AG09319 (cell line): ENCODE data around the gene IGSF21.

Experiments
- DNase-seq: peaks from one replicate; pipeline ENCODE4 v3.0.0-alpha.2; 2010; ENCODE audit warnings: low read depth; ENCODE audit errors: extremely low read depth
- TF ChIP-seq, protein P1 (sequence below): IDR thresholded peaks from 2 replicates; pipeline ENCODE4 v1.5.1; 2011; ENCODE audit warnings: low read depth, mild to moderate bottlenecking, inconsistent platforms, low read length, moderate library complexity

The IGSF21 gene

GRCh38 chr1:18104546-18105100 lies 3.0 kb upstream of the IGSF21 start:
- TF ChIP-seq, protein P1, sequence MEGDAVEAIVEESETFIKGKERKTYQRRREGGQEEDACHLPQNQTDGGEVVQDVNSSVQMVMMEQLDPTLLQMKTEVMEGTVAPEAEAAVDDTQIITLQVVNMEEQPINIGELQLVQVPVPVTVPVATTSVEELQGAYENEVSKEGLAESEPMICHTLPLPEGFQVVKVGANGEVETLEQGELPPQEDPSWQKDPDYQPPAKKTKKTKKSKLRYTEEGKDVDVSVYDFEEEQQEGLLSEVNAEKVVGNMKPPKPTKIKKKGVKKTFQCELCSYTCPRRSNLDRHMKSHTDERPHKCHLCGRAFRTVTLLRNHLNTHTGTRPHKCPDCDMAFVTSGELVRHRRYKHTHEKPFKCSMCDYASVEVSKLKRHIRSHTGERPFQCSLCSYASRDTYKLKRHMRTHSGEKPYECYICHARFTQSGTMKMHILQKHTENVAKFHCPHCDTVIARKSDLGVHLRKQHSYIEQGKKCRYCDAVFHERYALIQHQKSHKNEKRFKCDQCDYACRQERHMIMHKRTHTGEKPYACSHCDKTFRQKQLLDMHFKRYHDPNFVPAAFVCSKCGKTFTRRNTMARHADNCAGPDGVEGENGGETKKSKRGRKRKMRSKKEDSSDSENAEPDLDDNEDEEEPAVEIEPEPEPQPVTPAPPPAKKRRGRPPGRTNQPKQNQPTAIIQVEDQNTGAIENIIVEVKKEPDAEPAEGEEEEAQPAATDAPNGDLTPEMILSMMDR = no peak
- DNase-seq = no peak

- DNase-seq = no peak
- TF ChIP-seq, protein P1 = no peak
These were observed 2.4 kb upstream of the IGSF21 start for GRCh38 chr1:18105196-18105595.

DNA sequence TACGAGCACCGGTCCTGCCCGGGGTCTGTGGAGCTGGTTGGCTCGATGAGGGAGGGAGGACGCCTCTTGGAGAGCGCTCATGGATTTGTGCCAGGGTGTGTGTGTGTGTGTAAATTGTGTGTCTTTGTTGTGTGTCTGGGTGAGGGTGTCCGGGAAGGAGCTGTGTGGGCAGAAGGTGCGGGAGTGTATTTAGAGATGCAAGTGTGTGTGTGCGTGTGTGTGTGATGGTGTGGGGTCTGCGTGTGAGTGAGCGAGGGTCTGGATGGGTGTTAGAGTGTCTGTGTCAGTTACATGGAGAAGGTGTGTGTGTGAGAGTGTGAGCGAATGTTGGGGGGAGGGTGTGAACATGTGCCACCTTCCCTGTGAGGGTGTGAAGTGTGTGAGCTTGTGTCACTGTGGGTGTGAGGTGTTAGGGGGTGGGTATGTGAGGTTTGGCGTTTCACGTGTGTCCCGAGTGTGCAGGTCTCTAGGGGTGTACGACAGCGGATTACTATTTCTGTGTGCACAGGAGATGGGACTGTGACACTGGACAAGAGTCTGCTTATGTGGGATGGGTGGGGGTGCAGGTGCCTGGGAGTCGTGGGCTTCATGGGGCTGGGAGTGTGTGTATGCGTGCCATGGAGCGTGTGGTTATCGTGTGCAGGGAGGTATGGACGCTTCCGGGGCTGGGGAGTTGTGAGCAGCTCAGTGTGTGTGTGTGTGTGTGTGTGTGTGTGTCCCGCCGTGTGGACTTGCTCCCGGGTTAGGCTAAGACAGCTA lies 880 bp downstream of the IGSF21 start:
- no peak for DNase-seq

GRCh38 chr1:18109058-18109755 lies 1.6 kb downstream of the IGSF21 start:
- no peak for DNase-seq
- TF ChIP-seq, protein P1 = no peak

More for the DNA sequence above, 880 bp downstream of the IGSF21 start:
- TF ChIP-seq, protein P1 = no peak

GRCh38 chr1:18109756-18110597 lies 2.4 kb downstream of the IGSF21 start:
- no peak for DNase-seq
- TF ChIP-seq, protein P1 = no peak

DNA sequence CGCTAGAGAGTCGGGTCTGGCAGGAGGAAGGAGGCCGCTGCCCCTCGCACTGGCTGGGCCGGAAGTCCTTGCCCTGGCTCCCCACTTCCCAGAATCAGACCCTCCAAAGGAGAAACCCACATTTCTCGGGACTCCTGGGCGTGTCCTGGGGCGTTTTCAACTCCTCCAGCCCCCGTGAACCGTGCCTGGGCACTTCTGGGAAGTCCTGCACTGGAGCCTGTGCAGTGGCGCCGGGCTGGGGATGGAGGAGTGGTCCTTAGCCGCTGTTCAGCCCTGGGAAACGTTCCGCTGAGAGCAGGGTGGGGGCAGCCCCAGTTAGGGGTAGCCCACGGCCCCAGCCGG lies 3.0 kb downstream of the IGSF21 start:
- TF ChIP-seq, protein P1 = no peak
- no peak for DNase-seq

GRCh38 chr1:18110968-18111367 lies 3.4 kb downstream of the IGSF21 start:
- TF ChIP-seq, protein P1 = no peak
- DNase-seq = no peak
